Activated T-helper 17 cell treated with anti-CD3 and anti-CD28 coated beads, Interleukin-2, amount 50 U/mL, for 72 hours (primary cell): Measurements from ENCODE around the gene GALNTL6. TPM values are rescaled to one million over a fixed set of nuclear protein-coding genes. Genes with fewer than 3 reads are reported as not detected.
"Not testable (repeated sequence)": the region's sequence is repeated elsewhere in the genome, so short reads cannot be mapped to it uniquely, and the experiment has no call there.

Experiments used
- ATAC-seq: fragments of 150-1000 bp; cut with Tn5 transposase; replicated peaks from 2 replicates; pipeline ENCODE4 v1.10.0; 2021; ENCODE audit warnings: mild to moderate bottlenecking, moderate library complexity
- H3K27ac Mint-ChIP-seq: one replicate; pipeline ENCODE4 v1.8.0; 2022; ENCODE audit warnings: mixed read lengths
- H3K27me3 Mint-ChIP-seq: one replicate; pipeline ENCODE4 v1.8.0; 2022; ENCODE audit warnings: mixed read lengths
- H3K36me3 Mint-ChIP-seq: one replicate; pipeline ENCODE4 v1.8.0; 2022; ENCODE audit warnings: low read depth, mild to moderate bottlenecking, mixed read lengths
- H3K4me1 Mint-ChIP-seq: one replicate; pipeline ENCODE4 v1.8.0; 2022; ENCODE audit warnings: mixed read lengths
- H3K4me3 Mint-ChIP-seq: one replicate; pipeline ENCODE4 v1.8.0; 2022; ENCODE audit warnings: mild to moderate bottlenecking, mixed read lengths
- H3K9me3 Mint-ChIP-seq: one replicate; pipeline ENCODE4 v1.8.0; 2022; ENCODE audit warnings: mixed read lengths
- total RNA-seq, 2 donors: library from RNA; stranded (reverse); gene quantifications; one replicate each; pipeline ENCODE4 v1.2.3, GENCODE V29; 2022

The GALNTL6 gene
- total RNA-seq, 2 donors from 2014 or later: not detected

DNA sequence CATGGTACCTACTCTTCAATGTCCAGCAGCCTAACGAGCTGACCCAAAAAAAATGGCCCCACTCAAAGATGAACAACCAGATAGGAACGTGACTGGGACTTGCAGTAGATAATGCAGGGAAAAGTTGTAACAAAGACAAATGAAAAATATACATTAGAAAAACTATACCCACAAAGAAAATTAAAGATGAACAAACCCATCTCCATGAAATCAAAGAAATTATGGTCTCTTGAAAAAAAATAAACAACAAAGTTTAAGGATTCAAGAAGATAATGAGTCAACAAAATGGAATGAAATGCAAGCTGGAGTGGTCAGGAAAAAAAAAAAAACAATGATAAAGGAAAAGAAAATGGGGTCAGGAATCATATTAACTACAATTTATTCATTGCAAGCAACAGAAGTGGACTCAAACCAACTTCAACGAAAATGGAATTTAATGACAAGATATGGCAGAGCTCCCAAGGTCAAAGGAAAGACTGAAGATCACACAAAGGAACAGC is 1045.6 kb downstream of the GALNTL6 start:
- Mint-ChIP-seq H3K27me3 (peaks cover 3% of the 10 kb centered on the region), H3K4me3 (no peak overlapping the region)

GRCh38 chr4:172865103-172865502 is 1051.9 kb downstream of the GALNTL6 start:
- Mint-ChIP-seq H3K9me3 (peaks cover 10% of the 10 kb centered on the region), H3K36me3 (no peaks in the 10 kb centered on the region), H3K4me1 (no peaks in the 10 kb centered on the region), H3K27ac (no peak overlapping the region), H3K27me3 (no peaks in the 10 kb centered on the region), H3K4me3 (no peak overlapping the region)
- ATAC-seq: no peak

More for the DNA sequence above, 1045.6 kb downstream of the GALNTL6 start:
- Mint-ChIP-seq H3K36me3 (no peaks in the 10 kb centered on the region), H3K4me1 (no peaks in the 10 kb centered on the region), H3K9me3 (peaks cover 6% of the 10 kb centered on the region), H3K27ac (no peak overlapping the region)
- ATAC-seq: no peak

DNA sequence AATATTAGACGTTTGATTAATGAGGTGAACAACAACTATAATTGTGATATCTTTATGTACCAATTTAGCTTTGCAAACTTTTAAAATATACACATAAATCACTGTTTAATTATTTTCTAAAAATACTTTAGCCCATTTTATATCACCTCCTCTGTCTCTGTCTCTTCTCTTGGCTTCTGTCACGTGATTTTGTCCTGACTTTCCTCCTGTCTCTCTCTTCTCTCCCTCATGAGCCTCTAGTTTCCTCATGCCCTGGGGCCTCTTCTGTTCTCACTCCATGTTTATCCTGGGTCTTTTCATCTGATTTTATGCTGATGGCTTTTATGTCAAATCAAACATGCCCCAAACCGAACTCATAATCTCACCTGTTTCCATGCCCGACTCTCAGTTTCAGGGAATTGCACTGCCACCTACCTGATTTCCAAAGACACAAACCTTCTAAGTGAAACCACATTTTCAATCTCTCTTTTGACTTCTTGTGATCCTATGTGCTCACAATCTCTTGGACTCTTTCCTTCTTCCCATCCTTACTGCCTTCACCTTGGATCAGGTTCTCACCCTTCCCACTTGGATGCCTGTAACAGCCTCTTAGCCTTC is 1052.4 kb downstream of the GALNTL6 start:
- Mint-ChIP-seq H3K27ac (no peak overlapping the region), H3K27me3 (no peaks in the 10 kb centered on the region), H3K9me3 (peaks cover 10% of the 10 kb centered on the region), H3K4me3 (no peak overlapping the region), H3K36me3 (no peaks in the 10 kb centered on the region), H3K4me1 (no peaks in the 10 kb centered on the region)
- no peak for ATAC-seq

DNA sequence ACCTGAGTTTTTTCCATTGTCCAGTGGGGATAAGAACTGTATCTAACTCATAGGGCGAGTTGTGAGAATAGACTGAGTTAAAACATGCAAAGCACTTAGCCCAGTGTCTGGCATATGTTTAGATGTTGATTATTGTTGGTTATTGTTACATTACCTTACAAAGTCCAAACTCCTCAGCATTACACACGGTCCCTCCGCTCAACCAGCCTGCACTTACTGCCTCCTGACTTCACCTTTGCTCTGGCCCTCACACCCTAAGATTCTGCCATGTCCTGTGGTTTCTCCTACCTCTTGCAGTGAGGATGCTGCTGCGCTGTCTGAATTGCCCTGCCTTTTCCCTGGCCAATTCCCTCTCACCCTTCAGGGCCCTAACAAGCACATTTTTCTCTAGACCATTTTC is 1053.2 kb downstream of the GALNTL6 start:
- H3K4me3 Mint-ChIP-seq: no peak overlapping the region
- no peaks in the 10 kb centered on the region for H3K27me3 Mint-ChIP-seq
- no peak overlapping the region for H3K27ac Mint-ChIP-seq
- H3K36me3 Mint-ChIP-seq: no peaks in the 10 kb centered on the region
- no peak for ATAC-seq
- no peaks in the 10 kb centered on the region for H3K4me1 Mint-ChIP-seq
- H3K9me3 Mint-ChIP-seq: peaks cover 10% of the 10 kb centered on the region

DNA sequence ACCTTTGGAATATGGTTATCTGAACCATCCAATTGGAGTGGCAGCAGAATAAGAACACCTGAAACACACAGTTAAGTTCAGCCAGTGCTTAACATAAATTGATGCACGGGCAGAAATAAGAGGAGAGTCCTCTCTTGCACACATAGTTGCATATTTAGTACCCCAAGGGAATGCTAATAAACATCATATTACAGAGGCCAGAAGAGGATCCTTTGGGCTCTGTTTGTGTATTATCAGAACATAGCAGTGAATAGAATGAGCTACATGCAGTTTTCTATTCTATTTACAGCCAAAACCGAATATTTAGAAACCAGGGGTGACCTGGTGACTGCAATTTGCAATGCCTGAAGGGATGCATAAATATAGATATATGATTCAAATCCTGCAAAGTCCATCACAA is 1054.6 kb downstream of the GALNTL6 start:
- no peak for ATAC-seq
- no peaks in the 10 kb centered on the region for H3K4me1 Mint-ChIP-seq
- H3K27me3 Mint-ChIP-seq: no peaks in the 10 kb centered on the region
- no peak overlapping the region for H3K27ac Mint-ChIP-seq
- no peaks in the 10 kb centered on the region for H3K36me3 Mint-ChIP-seq
- H3K4me3 Mint-ChIP-seq: no peak overlapping the region
- peaks cover 4% of the 10 kb centered on the region for H3K9me3 Mint-ChIP-seq

- Mint-ChIP-seq H3K4me3 (no peak overlapping the region), H3K4me1 (no peaks in the 10 kb centered on the region), H3K27me3 (no peaks in the 10 kb centered on the region), H3K27ac (no peak overlapping the region), H3K36me3 (no peaks in the 10 kb centered on the region), H3K9me3 (peaks cover 4% of the 10 kb centered on the region)
- ATAC-seq: no peak
Measured at GRCh38 chr4:172868271-172868670, 1055.1 kb downstream of the GALNTL6 start.

GRCh38 chr4:172869621-172870268 is 1056.5 kb downstream of the GALNTL6 start:
- H3K36me3 Mint-ChIP-seq: no peaks in the 10 kb centered on the region
- no peak for ATAC-seq
- H3K27me3 Mint-ChIP-seq: no peaks in the 10 kb centered on the region
- peaks cover 4% of the 10 kb centered on the region for H3K9me3 Mint-ChIP-seq
- H3K4me3 Mint-ChIP-seq: no peak overlapping the region
- no peak overlapping the region for H3K27ac Mint-ChIP-seq
- H3K4me1 Mint-ChIP-seq: no peaks in the 10 kb centered on the region

- Mint-ChIP-seq H3K4me1 (no peaks in the 10 kb centered on the region), H3K27ac (no peak overlapping the region), H3K27me3 (no peaks in the 10 kb centered on the region), H3K4me3 (no peak overlapping the region), H3K36me3 (no peaks in the 10 kb centered on the region), H3K9me3 (no peaks in the 10 kb centered on the region)
- ATAC-seq: no peak
Measured at GRCh38 chr4:172871381-172871780, 1058.2 kb downstream of the GALNTL6 start.

- Mint-ChIP-seq H3K27me3 (no peaks in the 10 kb centered on the region), H3K9me3 (no peaks in the 10 kb centered on the region), H3K4me3 (no peak overlapping the region), H3K36me3 (no peaks in the 10 kb centered on the region), H3K27ac (no peak overlapping the region), H3K4me1 (no peaks in the 10 kb centered on the region)
- no peak for ATAC-seq
Measured at GRCh38 chr4:172874944-172875343, 1061.7 kb downstream of the GALNTL6 start.

- ATAC-seq: no peak
- H3K27me3 Mint-ChIP-seq: no peaks in the 10 kb centered on the region
- no peaks in the 10 kb centered on the region for H3K36me3 Mint-ChIP-seq
- no peak overlapping the region for H3K4me3 Mint-ChIP-seq
- H3K4me1 Mint-ChIP-seq: no peaks in the 10 kb centered on the region
- H3K27ac Mint-ChIP-seq: no peak overlapping the region
- no peaks in the 10 kb centered on the region for H3K9me3 Mint-ChIP-seq
Measured at GRCh38 chr4:172876394-172876793, 1063.2 kb downstream of the GALNTL6 start.

GRCh38 chr4:172881645-172882044 is 1068.4 kb downstream of the GALNTL6 start:
- Mint-ChIP-seq H3K4me3 (no peak overlapping the region), H3K4me1 (no peaks in the 10 kb centered on the region), H3K27me3 (no peaks in the 10 kb centered on the region), H3K27ac (no peak overlapping the region), H3K9me3 (peaks cover 3% of the 10 kb centered on the region), H3K36me3 (no peaks in the 10 kb centered on the region)
- no peak for ATAC-seq

DNA sequence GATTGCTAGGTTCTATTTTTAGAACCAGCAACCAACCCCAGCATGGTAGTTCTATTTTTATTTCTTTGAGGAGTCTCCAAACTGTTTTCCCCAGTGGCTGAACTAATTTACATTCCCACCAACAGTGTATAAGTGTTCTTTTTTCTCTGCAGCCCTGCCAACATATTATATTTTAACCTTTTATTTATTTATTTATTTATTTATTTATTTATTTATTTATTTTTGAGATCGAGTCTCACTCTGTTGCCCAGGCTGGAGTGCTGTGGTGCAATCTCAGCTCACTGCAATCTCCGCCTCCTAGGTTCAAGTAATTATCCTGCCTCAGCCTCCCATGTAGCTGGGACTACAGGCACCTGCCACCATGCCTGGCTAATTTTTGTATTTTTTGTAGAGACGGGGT is 1074.2 kb downstream of the GALNTL6 start:
- H3K9me3 Mint-ChIP-seq, H3K27ac Mint-ChIP-seq, H3K4me3 Mint-ChIP-seq, ATAC-seq, H3K36me3 Mint-ChIP-seq, H3K4me1 Mint-ChIP-seq, H3K27me3 Mint-ChIP-seq: not testable (repeated sequence)

- no peak overlapping the region for H3K4me3 Mint-ChIP-seq
- H3K27ac Mint-ChIP-seq: no peak overlapping the region
- H3K36me3 Mint-ChIP-seq: no peaks in the 10 kb centered on the region
- ATAC-seq: no peak
- H3K9me3 Mint-ChIP-seq: peaks cover 7% of the 10 kb centered on the region
- H3K27me3 Mint-ChIP-seq: no peaks in the 10 kb centered on the region
- no peaks in the 10 kb centered on the region for H3K4me1 Mint-ChIP-seq
Measured at GRCh38 chr4:172887959-172888358, 1074.8 kb downstream of the GALNTL6 start.

- Mint-ChIP-seq H3K4me1 (no peaks in the 10 kb centered on the region), H3K4me3 (no peak overlapping the region)
- ATAC-seq: no peak
Measured at GRCh38 chr4:172892300-172892699, 1079.1 kb downstream of the GALNTL6 start.

GRCh38 chr4:172895699-172896098 is 1082.5 kb downstream of the GALNTL6 start:
- Mint-ChIP-seq H3K9me3 (no peaks in the 10 kb centered on the region), H3K27ac (no peak overlapping the region), H3K4me3 (no peak overlapping the region), H3K36me3 (no peaks in the 10 kb centered on the region), H3K27me3 (no peaks in the 10 kb centered on the region), H3K4me1 (no peaks in the 10 kb centered on the region)
- ATAC-seq: no peak

More at GRCh38 chr4:172892300-172892699, 1079.1 kb downstream of the GALNTL6 start:
- H3K27me3 Mint-ChIP-seq: no peaks in the 10 kb centered on the region
- no peaks in the 10 kb centered on the region for H3K36me3 Mint-ChIP-seq
- H3K9me3 Mint-ChIP-seq: peaks cover 4% of the 10 kb centered on the region
- no peak overlapping the region for H3K27ac Mint-ChIP-seq
